ENCODE measurements around the gene MMP2. TPM values are rescaled to one million over a fixed set of nuclear protein-coding genes. Genes with fewer than 3 reads are reported as not detected.

The MMP2 gene
- total and polyA plus RNA-seq, 2 of the 13 experiments (the other 11 are each of a cell fraction or from before 2014, with no cell fraction given) = 0.31 to 1.3 TPM

GRCh38 chr16:55508941-55509931 is 30.2 kb downstream of the MMP2 start, which contains the start of gene LPCAT2 (continued):
- TF ChIP-seq CBX1 (IDR thresholded peaks at IDR 0.05; ENCODE audit: low read depth) (no peak), ZNF205 (CRISPR knock-in tag; IDR thresholded peaks at IDR 0.05) (no peak), KMT2B (CRISPR knock-in tag; IDR thresholded peaks at IDR 0.05) (peak; percentile 35; the same call in 1 of the 2 replicates), ZSCAN29 (CRISPR knock-in tag; conservative IDR thresholded peaks at IDR 0.05) (no peak), MAFG (CRISPR knock-in tag; IDR thresholded peaks at IDR 0.05) (no peak), ZNF138 (CRISPR knock-in tag; IDR thresholded peaks at IDR 0.05; ENCODE audit: low read depth) (no peak), IRF9 (CRISPR knock-in tag; IDR thresholded peaks at IDR 0.05; ENCODE audit: borderline replicate concordance) (no peak), HNF4G (IDR thresholded peaks at IDR 0.05; ENCODE audit: borderline replicate concordance, low read depth, low read length) (no peak), HNF4G (CRISPR knock-in tag; IDR thresholded peaks at IDR 0.05; ENCODE audit: borderline replicate concordance, low read depth) (no peak), NR2F1 (CRISPR knock-in tag; IDR thresholded peaks at IDR 0.05) (no peak), NCOA5 (CRISPR knock-in tag; IDR thresholded peaks at IDR 0.05) (no peak), ZBTB33 (CRISPR knock-in tag; IDR thresholded peaks at IDR 0.05) (no peak), E2F5 (CRISPR knock-in tag; conservative IDR thresholded peaks at IDR 0.05) (no peak), SP4 (CRISPR knock-in tag; IDR thresholded peaks at IDR 0.05) (peak; percentile 31; the same call in 1 of the 2 replicates), REL (CRISPR knock-in tag; conservative IDR thresholded peaks at IDR 0.05) (no peak)
- TF ChIP-seq, protein P1, sequence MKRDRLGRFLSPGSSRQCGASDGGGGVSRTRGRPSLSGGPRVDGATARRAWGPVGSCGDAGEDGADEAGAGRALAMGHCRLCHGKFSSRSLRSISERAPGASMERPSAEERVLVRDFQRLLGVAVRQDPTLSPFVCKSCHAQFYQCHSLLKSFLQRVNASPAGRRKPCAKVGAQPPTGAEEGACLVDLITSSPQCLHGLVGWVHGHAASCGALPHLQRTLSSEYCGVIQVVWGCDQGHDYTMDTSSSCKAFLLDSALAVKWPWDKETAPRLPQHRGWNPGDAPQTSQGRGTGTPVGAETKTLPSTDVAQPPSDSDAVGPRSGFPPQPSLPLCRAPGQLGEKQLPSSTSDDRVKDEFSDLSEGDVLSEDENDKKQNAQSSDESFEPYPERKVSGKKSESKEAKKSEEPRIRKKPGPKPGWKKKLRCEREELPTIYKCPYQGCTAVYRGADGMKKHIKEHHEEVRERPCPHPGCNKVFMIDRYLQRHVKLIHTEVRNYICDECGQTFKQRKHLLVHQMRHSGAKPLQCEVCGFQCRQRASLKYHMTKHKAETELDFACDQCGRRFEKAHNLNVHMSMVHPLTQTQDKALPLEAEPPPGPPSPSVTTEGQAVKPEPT (CRISPR knock-in tag; IDR thresholded peaks at IDR 0.05; ENCODE audit: low read depth) = no peak
- TF ChIP-seq, protein P2, sequence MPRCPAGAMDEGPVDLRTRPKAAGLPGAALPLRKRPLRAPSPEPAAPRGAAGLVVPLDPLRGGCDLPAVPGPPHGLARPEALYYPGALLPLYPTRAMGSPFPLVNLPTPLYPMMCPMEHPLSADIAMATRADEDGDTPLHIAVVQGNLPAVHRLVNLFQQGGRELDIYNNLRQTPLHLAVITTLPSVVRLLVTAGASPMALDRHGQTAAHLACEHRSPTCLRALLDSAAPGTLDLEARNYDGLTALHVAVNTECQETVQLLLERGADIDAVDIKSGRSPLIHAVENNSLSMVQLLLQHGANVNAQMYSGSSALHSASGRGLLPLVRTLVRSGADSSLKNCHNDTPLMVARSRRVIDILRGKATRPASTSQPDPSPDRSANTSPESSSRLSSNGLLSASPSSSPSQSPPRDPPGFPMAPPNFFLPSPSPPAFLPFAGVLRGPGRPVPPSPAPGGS (CRISPR knock-in tag; IDR thresholded peaks at IDR 0.05) = peak; percentile 38; the same call in 1 of the 2 replicates
- TF ChIP-seq, protein P3, sequence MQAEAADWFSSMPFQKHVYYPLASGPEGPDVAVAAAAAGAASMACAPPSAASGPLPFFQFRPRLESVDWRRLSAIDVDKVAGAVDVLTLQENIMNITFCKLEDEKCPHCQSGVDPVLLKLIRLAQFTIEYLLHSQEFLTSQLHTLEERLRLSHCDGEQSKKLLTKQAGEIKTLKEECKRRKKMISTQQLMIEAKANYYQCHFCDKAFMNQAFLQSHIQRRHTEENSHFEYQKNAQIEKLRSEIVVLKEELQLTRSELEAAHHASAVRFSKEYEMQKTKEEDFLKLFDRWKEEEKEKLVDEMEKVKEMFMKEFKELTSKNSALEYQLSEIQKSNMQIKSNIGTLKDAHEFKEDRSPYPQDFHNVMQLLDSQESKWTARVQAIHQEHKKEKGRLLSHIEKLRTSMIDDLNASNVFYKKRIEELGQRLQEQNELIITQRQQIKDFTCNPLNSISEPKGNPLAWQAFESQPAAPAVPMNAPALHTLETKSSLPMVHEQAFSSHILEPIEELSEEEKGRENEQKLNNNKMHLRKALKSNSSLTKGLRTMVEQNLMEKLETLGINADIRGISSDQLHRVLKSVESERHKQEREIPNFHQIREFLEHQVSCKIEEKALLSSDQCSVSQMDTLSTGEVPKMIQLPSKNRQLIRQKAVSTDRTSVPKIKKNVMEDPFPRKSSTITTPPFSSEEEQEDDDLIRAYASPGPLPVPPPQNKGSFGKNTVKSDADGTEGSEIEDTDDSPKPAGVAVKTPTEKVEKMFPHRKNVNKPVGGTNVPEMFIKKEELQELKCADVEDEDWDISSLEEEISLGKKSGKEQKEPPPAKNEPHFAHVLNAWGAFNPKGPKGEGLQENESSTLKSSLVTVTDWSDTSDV (CRISPR knock-in tag; IDR thresholded peaks at IDR 0.05) = no peak

Measured in HepG2 (cell line).